ENCODE results near the gene TBC1D21. TPM values are rescaled to one million over a fixed set of nuclear protein-coding genes. Genes with fewer than 3 reads are reported as not detected.

Gene TBC1D21
- total RNA-seq, 2 donors from 2014 or later: not detected

DNA sequence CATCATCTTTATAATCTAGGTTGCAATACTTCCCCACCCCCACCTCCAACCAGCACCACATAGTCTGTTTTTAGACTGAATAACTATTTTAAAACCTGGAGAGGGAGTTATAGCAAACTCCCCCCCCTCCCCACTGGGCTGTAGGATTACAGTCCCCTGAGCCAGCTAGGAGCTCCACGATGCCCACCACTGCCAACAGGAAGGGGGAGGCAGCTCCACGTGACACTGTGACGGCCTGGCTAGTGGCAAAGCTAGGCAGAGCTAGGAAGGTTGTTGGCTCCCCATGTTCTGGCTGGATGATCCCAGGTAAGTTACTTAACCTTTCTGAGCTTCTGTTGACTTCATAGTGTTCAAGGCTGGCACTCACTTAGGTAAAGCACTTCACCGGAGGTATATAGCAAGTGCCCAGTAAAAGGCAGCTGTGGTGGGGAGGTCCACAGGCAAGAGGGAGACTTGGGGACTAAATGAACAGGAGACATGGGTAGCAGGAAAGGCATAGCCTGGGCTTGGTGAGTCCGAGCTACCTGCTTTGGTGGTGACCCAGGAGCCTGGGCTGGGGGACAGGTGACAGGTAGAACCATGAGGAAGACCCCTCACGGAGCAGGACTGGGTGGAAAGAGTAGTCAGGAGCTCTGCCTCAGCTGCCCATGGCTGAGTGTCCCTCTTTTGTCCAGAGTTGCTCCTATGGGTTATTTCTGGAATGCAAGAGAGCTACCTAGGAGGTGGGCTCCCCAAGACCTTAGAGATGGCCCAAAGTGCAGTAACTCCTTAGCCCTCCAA lies 4.0 kb upstream of the TBC1D21 start:
- no peaks in the 10 kb centered on the region for H3K9me3 ChIP-seq
- H3K36me3 ChIP-seq (replicated peaks in 1 of 2; ENCODE audit: insufficient read depth in 1 of 2, low read depth in 2 of 2): no peaks in the 10 kb centered on the region
- no peak overlapping the region for H3K27ac ChIP-seq
- 55 to 76% methylated on average over 6 of the region's 6 CpGs for WGBS, 2 donors
- ATAC-seq (no peak), DNase-seq (no peak)
- intact Hi-C loops (cut with DNase I): no loop called here
- H3K4me3 ChIP-seq: no peak overlapping the region
- no peak for TF ChIP-seq POLR2A (IDR thresholded peaks at IDR 0.05)
- TF ChIP-seq, protein P1, sequence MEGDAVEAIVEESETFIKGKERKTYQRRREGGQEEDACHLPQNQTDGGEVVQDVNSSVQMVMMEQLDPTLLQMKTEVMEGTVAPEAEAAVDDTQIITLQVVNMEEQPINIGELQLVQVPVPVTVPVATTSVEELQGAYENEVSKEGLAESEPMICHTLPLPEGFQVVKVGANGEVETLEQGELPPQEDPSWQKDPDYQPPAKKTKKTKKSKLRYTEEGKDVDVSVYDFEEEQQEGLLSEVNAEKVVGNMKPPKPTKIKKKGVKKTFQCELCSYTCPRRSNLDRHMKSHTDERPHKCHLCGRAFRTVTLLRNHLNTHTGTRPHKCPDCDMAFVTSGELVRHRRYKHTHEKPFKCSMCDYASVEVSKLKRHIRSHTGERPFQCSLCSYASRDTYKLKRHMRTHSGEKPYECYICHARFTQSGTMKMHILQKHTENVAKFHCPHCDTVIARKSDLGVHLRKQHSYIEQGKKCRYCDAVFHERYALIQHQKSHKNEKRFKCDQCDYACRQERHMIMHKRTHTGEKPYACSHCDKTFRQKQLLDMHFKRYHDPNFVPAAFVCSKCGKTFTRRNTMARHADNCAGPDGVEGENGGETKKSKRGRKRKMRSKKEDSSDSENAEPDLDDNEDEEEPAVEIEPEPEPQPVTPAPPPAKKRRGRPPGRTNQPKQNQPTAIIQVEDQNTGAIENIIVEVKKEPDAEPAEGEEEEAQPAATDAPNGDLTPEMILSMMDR (IDR thresholded peaks at IDR 0.05): no peak
- peaks cover 6% of the 10 kb centered on the region for H3K4me1 ChIP-seq
- peaks cover 0 to 4% of the 10 kb centered on the region in 2 donors for H3K27me3 ChIP-seq

DNA sequence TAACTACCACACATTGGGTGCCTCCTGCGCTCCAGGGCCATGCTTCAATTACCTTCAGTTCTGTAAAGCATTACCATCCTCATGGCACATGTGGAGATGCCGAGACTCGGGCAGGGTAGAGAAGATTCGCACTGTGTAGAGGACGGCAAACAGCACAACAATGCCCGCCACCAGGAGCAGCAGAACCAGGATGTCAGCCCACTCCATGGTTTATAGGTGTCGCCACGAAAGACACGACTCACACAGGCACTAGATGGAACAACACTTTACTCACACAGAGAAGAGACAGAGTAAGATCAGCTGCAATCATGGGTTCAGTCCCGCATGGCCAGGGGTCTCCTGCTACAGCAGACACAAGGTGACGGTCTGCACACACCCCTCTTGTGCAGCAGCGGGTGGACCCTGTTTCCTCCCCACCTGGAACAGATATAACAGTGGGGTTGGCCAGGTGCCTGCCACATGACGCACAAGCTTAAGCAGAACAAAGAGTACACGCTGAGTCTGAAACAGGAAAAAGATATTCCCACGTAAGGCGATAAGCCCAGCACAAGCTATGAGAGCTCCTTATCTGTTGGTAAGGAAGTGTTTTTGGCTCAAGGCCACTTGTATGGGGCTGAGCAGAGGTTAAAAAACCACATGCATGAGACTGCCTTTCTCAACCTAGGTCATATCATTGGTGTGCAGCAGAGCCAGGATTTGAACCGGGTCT lies 2.5 kb upstream of the TBC1D21 start:
- H3K4me3 ChIP-seq: no peak overlapping the region
- no peak overlapping the region for H3K27ac ChIP-seq
- H3K36me3 ChIP-seq (replicated peaks in 1 of 2; ENCODE audit: insufficient read depth in 1 of 2, low read depth in 2 of 2): no peaks in the 10 kb centered on the region
- H3K4me1 ChIP-seq: peaks cover 6% of the 10 kb centered on the region
- no peak for TF ChIP-seq POLR2A (IDR thresholded peaks at IDR 0.05)
- TF ChIP-seq, protein P1 (IDR thresholded peaks at IDR 0.05): no peak
- no peaks in the 10 kb centered on the region for H3K9me3 ChIP-seq
- peak in 3 of 4 donors; percentile 43 to 72 (median 46) for DNase-seq
- H3K27me3 ChIP-seq: peaks cover 0 to 4% of the 10 kb centered on the region in 2 donors
- intact Hi-C loops (cut with DNase I): no loop called here
- WGBS, 2 donors: 44 to 52% methylated on average over 16 to 17 of the region's 17 CpGs
- ATAC-seq: no peak

DNA sequence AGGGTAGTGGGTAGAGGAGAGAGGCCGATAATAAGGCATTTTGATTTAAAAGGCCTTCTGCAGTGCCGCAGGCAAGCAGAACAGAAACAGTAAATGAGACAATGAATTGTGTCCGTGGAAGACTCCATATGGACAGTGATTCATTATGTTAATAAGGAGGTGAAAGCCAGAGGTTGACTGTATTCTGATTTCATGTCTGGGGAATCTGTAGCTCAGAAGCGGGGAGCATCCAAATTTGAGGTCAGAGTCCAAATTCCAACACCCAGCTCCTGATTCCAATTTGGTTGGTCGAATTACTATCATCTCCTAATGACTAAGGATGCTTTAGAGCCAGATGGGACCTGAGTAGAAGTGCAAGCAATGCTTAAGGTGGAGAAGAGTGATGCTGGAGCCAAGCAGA lies 1.0 kb upstream of the TBC1D21 start:
- Histone ChIP-seq H3K4me3 (no peak overlapping the region), H3K27me3 (peaks cover 0 to 4% of the 10 kb centered on the region in 2 donors), H3K36me3 (replicated peaks in 1 of 2; ENCODE audit: insufficient read depth in 1 of 2, low read depth in 2 of 2) (no peaks in the 10 kb centered on the region), H3K27ac (no peak overlapping the region), H3K9me3 (no peaks in the 10 kb centered on the region), H3K4me1 (peaks cover 6% of the 10 kb centered on the region)
- TF ChIP-seq, protein P1 (IDR thresholded peaks at IDR 0.05): no peak
- TF ChIP-seq POLR2A (IDR thresholded peaks at IDR 0.05): no peak
- WGBS, 2 donors: 62 to 64% methylated on average over 5 of the region's 5 CpGs
- intact Hi-C loops (cut with DNase I): no loop called here
- no peak for ATAC-seq
- DNase-seq: no peak

DNA sequence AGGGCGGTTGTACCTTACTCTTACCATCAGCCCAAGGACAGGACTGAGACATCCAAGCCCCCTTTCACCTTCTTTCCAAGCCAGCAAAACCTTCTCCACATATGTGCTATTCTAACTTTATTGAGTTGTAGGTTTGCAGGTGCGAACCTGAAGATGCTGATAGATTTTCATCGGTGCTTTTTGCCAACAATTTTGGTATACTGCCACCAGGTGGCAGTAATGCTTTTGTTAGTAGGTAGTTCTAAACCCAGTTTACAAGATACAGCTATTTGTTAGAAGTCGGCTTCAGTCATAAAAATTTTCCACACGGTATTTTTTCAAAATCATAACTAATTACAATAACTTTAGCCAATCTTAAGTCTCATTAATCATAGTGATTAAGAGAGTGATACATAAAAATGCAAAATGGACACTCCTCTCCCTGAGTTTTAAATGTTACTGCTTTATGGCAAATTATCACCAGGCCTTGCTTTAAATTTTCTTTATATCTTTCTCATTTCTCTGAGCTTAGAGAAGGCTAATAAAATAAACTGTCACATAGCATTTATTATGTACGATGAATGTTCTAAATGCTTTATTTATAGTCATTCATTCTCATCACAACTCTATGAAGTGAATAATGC lies 636 bp downstream of the TBC1D21 start:
- TF ChIP-seq, protein P1 (IDR thresholded peaks at IDR 0.05): peak in 6 of 7 experiments; percentile 44 to 72 (median 52)
- no peak for TF ChIP-seq POLR2A (IDR thresholded peaks at IDR 0.05)
- 25% methylated on average over 6 of the region's 6 CpGs for WGBS, 2 donors
- peaks cover 0 to 4% of the 10 kb centered on the region in 2 donors for H3K27me3 ChIP-seq
- ATAC-seq (no peak), DNase-seq (peak; percentile 37 to 67 (median 50))
- peaks cover 6% of the 10 kb centered on the region for H3K4me1 ChIP-seq
- H3K36me3 ChIP-seq (replicated peaks in 1 of 2; ENCODE audit: insufficient read depth in 1 of 2, low read depth in 2 of 2): no peaks in the 10 kb centered on the region
- intact Hi-C loops (cut with DNase I): no loop called here
- no peak overlapping the region for H3K4me3 ChIP-seq
- no peak overlapping the region for H3K27ac ChIP-seq
- no peaks in the 10 kb centered on the region for H3K9me3 ChIP-seq

Measured in body of pancreas (tissue), 4 donors.